Medulla oblongata (tissue), 1 donor: ENCODE data around the gene AIP.
A peak's percentile ranks its signal among the peaks of the same experiment; 100 is the strongest.
"Not testable (repeated sequence)": the region's sequence is repeated elsewhere in the genome, so short reads cannot be mapped to it uniquely, and the experiment has no call there.

ENCODE experiments used
- DNase-seq: peaks from one replicate; pipeline ENCODE4 v3.0.0-alpha.2; 2015; ENCODE audit errors: extremely low spot score

Gene AIP

GRCh38 chr11:67468759-67469507, 13.9 kb upstream of the AIP start, which contains the start of gene TMEM134:
Gene TMEM134, minus strand, starts transcription at chr11:67469251. Its CDS starts 59 bp downstream, at chr11:67469192.
- DNase-seq = peak; percentile 94

GRCh38 chr11:67469508-67469811, 13.4 kb upstream of the AIP start:
- DNase-seq = no peak

DNA sequence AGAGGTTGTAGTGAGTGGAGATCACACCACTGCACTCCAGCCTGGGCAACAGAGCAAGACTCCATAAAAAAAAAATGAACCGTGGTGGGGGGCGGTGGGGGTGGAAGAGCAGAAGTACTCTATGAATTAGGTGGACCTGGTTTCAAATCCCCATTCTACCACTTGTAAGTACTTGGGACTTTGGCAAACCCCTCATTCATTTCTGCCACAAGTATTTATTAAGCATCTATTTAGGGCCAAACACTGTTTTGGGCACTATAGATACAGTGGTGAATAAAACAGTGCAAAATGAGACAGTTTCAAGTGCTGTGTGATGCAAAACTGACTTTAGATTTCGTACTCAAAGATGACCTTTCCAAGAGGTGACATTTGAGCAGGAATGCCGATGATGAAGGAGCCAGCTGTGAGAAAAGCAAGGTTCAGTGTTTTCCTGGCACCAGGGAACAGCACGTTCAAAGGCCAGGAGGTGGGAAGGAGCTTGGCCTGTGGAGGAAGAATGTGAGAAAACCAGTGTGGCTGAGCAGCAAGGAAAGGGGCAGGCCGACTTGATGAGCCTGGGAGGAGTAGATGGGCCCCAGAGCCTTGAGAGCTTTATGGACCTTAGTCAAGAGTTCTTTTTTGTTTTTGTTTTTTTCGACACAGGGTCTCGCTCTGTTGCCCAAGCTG, 12.4 kb upstream of the AIP start:
- no peak for DNase-seq

- no peak for DNase-seq
These were observed 9.9 kb upstream of the AIP start for GRCh38 chr11:67472882-67473281.

DNA sequence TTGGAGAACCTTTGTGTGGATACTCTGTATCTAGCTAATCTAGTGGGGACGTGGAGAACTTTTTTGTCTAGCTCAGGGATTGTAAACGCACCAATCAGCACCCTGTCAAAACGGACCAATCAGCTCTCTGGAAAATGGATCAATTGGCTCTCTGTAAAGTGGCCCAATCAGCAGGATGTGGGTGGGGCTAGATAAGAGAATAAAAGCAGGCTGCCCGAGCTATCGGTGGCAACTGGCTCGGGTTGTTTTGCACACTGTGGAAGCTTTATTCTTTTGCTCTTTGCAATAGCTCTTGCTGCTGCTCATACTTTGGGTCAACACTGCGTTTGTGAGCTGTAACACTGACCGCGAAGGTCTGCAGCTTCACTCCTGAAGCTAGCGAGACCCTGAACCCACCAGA, 6.1 kb upstream of the AIP start:
- not testable (repeated sequence) for DNase-seq

GRCh38 chr11:67477344-67478050, 5.3 kb upstream of the AIP start:
- DNase-seq = not testable (repeated sequence)

DNA sequence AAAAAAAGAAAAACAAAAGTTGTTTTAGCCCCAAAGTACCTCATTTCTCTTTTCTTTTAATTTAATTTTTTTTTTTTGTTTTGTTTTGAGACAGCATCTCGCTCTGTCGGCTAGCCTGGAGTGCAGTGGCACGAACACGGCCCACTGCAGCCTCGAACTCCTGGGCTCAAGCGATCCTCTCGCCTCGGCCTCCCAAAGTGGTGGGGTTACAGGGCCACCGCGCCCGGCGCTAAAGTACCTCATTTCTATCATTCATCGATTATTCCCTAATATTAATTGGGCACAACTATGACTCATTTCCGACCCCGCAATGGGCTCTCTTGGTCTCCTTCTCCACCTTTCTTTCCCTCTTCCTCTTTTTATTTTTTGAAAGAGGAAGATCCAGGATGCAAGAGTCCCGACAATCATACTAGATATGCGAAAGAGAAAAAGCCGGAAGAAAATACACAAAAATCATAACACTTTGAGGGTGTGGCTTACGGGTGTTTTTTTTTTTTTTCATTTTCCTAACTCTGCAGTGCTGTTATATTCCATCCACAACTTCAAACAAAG, 475 bp upstream of the AIP start:
- DNase-seq = no peak

- no peak for DNase-seq
These were observed 1.2 kb downstream of the AIP start for GRCh38 chr11:67483831-67484665.

DNA sequence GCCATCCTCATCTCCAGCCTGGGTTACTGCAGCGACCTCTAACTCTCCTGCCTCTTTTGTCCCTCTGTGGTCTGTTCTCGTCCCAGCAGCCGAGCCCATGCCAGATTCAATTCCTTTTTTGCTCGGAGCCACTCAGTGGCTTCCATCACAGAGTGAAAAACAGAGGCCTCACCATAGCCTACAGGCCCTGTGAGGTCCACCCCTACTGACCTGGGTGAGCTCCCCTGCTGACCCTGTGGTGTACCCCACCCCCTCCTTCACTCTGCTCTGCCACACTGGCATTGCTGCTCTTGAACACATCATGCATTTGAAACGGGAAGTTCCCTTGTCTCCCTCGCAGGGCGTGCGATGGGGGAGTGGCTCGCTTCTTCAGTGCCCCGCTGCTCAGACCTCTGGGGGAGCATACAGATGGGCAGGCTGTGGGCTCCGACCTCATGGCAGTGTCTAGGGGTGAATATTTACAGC, 2.1 kb downstream of the AIP start:
- DNase-seq = peak; percentile 57

DNA sequence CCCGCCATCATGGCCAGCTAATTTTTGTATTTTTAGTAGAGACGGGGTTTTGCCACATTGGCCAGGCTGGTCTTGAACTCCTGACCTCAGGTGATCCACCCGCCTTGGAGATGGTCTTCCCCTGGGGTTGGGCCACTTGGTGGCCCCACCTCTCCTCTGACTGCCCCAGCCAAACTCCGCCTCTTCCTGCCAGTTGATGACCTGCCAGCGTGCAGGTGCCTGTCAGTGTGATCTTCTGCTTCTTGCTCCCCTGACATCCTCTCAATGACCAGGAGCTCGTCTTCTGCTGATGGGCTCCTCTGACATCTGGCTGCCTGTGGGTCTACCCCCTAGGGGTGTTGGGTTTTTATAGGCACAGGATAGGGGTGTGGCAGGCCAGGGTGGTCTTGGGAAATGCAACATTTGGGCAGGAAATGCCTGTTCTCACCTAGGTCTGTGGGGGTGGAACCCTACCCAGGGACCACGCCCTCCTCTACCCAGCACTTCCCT, 3.1 kb downstream of the AIP start:
- DNase-seq = not testable (repeated sequence)

- DNase-seq = no peak
These were observed 3.8 kb downstream of the AIP start for GRCh38 chr11:67486481-67487195.

GRCh38 chr11:67489203-67489884, 6.5 kb downstream of the AIP start:
- no peak for DNase-seq

GRCh38 chr11:67489885-67490726, 7.3 kb downstream of the AIP start:
- DNase-seq = no peak

GRCh38 chr11:67490727-67491065, 7.9 kb downstream of the AIP start:
- no peak for DNase-seq

- DNase-seq = no peak
These were observed 8.6 kb downstream of the AIP start for GRCh38 chr11:67491276-67492068.

- no peak for DNase-seq
These were observed 9.4 kb downstream of the AIP start for GRCh38 chr11:67492069-67492727.

GRCh38 chr11:67492801-67493547, 10.1 kb downstream of the AIP start:
- no peak for DNase-seq
